Measurements from ENCODE around the gene KIAA0319L. TPM values are rescaled to one million over a fixed set of nuclear protein-coding genes. Genes with fewer than 3 reads are reported as not detected.

Gene KIAA0319L
- total and polyA plus RNA-seq, 4 donors, result 27.0 to 107 (median 27.9) TPM

GRCh38 chr1:35589516-35590427 lies 32.6 kb upstream of the KIAA0319L start:
- TF ChIP-seq HNF4A (conservative IDR thresholded peaks at IDR 0.05), result no peak
- TF ChIP-seq FOXA2 (IDR thresholded peaks at IDR 0.05), result no peak
- no peak for TF ChIP-seq CTCF (IDR thresholded peaks at IDR 0.05; ENCODE audit: low read depth, low read length, missing input control)
- TF ChIP-seq HNF4G (IDR thresholded peaks at IDR 0.05), result no peak
- TF ChIP-seq ATF3 (IDR thresholded peaks at IDR 0.05), result no peak
- TF ChIP-seq ZBTB33 (IDR thresholded peaks at IDR 0.05), result no peak
- no peak for TF ChIP-seq SP1 (IDR thresholded peaks at IDR 0.05)
- TF ChIP-seq GABPA (IDR thresholded peaks at IDR 0.05 in 1 of 2, conservative IDR thresholded peaks at IDR 0.05 in 1 of 2), result no peak
- TF ChIP-seq TAF1 (conservative IDR thresholded peaks at IDR 0.05), result no peak
- TF ChIP-seq EGR1 (IDR thresholded peaks at IDR 0.05; ENCODE audit: low read depth in 2 of 2), result no peak
- no peak for TF ChIP-seq FOXA1 (IDR thresholded peaks at IDR 0.05)
- TF ChIP-seq NR2F2 (IDR thresholded peaks at IDR 0.05), result no peak
- TF ChIP-seq RXRA (IDR thresholded peaks at IDR 0.05), result no peak
- no peak for TF ChIP-seq YY1 (IDR thresholded peaks at IDR 0.05)
- no peak overlapping the region for H3K27ac ChIP-seq (ENCODE audit: low read depth in 1 of 2, low read length in 2 of 2)
- H3K9me3 ChIP-seq (ENCODE audit: control insufficient read depth in 4 of 4, low read length in 3 of 4), result no peaks in the 10 kb centered on the region
- DNase-seq (ENCODE audit: low spot score), result no peak
- WGBS, result 98% methylated on average over 15 of the region's 15 CpGs
- H3K36me3 ChIP-seq (ENCODE audit: control insufficient read depth in 4 of 4, insufficient read depth in 3 of 4, low read depth in 1 of 4, low read length in 3 of 4), result no peaks in the 10 kb centered on the region
- H3K9ac ChIP-seq (ENCODE audit: low read depth in 1 of 2, low read length in 2 of 2), result no peak overlapping the region
- no peaks in the 10 kb centered on the region for H3K27me3 ChIP-seq (ENCODE audit: control insufficient read depth in 4 of 4, insufficient read depth in 4 of 4, low read length in 3 of 4)
- no peaks in the 10 kb centered on the region for H3K4me1 ChIP-seq (ENCODE audit: control insufficient read depth in 4 of 4, insufficient read depth in 4 of 4, low read length in 3 of 4)
- H3K4me3 ChIP-seq (ENCODE audit: low read depth in 1 of 3, low read length in 3 of 3), result no peak overlapping the region

- WGBS, result 74% methylated on average over 21 of the region's 21 CpGs
These were observed 31.2 kb upstream of the KIAA0319L start for GRCh38 chr1:35588197-35588910.

More at GRCh38 chr1:35588197-35588910, 31.2 kb upstream of the KIAA0319L start:
- Histone ChIP-seq H3K4me1 (ENCODE audit: control insufficient read depth in 4 of 4, insufficient read depth in 4 of 4, low read length in 3 of 4) (no peaks in the 10 kb centered on the region), H3K36me3 (ENCODE audit: control insufficient read depth in 4 of 4, insufficient read depth in 3 of 4, low read depth in 1 of 4, low read length in 3 of 4) (no peaks in the 10 kb centered on the region), H3K27me3 (ENCODE audit: control insufficient read depth in 4 of 4, insufficient read depth in 4 of 4, low read length in 3 of 4) (no peaks in the 10 kb centered on the region), H3K9me3 (ENCODE audit: control insufficient read depth in 4 of 4, low read length in 3 of 4) (no peaks in the 10 kb centered on the region), H3K27ac (ENCODE audit: low read depth in 1 of 2, low read length in 2 of 2) (no peak overlapping the region), H3K4me3 (ENCODE audit: low read depth in 1 of 3, low read length in 3 of 3) (no peak overlapping the region), H3K9ac (ENCODE audit: low read depth in 1 of 2, low read length in 2 of 2) (no peak overlapping the region)
- TF ChIP-seq JUND (IDR thresholded peaks at IDR 0.05), result no peak
- no peak for TF ChIP-seq ZBTB33 (IDR thresholded peaks at IDR 0.05)
- no peak for DNase-seq (ENCODE audit: low spot score)

Measured in liver (tissue), 9 donors.